Measurements from ENCODE around the gene TRMT2B.

Gene TRMT2B

GRCh38 chrX:101051153-101051548 is 760 bp downstream of the TRMT2B start:
- peak overlapping the region; percentile 87 for H4K12ac ChIP-seq (ENCODE audit: low read depth, low read length)
- H4K91ac ChIP-seq (ENCODE audit: low read depth, low read length), result peak overlapping the region; percentile 8
- no peak overlapping the region for H3K27ac ChIP-seq (ENCODE audit: low read depth, low read length)
- DNase-seq, result no peak
- H3K14ac ChIP-seq (ENCODE audit: low read length), result peak overlapping the region; percentile 66
- no peaks in the 10 kb centered on the region for H3K27me3 ChIP-seq (ENCODE audit: insufficient read depth, low read length)
- H4K8ac ChIP-seq (ENCODE audit: low read depth, low read length), result peak overlapping the region; percentile 93
- H2BK5ac ChIP-seq (ENCODE audit: low read depth, low read length, poor library complexity), result no peak overlapping the region
- no peak overlapping the region for H2AK5ac ChIP-seq (ENCODE audit: low read length)
- H3K4ac ChIP-seq (ENCODE audit: low read depth, low read length), result no peak overlapping the region
- H3K23ac ChIP-seq (ENCODE audit: low read length), result no peak overlapping the region
- H3K9me3 ChIP-seq (ENCODE audit: insufficient read depth, low read depth, low read length), result no peaks in the 10 kb centered on the region
- peak overlapping the region; percentile 54 for H3K9ac ChIP-seq (ENCODE audit: low read length)
- H3K36me3 ChIP-seq (ENCODE audit: control insufficient read depth in 1 of 2, insufficient read depth in 2 of 2, low read length in 2 of 2), result no peaks in the 10 kb centered on the region
- no peak overlapping the region for H2BK120ac ChIP-seq (ENCODE audit: insufficient read depth, low read length, poor library complexity)
- H3K79me1 ChIP-seq (ENCODE audit: low read length), result peaks cover 7% of the 10 kb centered on the region
- peak overlapping the region; percentile 97 for H2AFZ ChIP-seq (ENCODE audit: insufficient read depth, low read length, poor library complexity)
- peaks cover 2% of the 10 kb centered on the region for H3K79me2 ChIP-seq (ENCODE audit: control insufficient read depth, insufficient read depth, low read length, poor library complexity)
- H3K4me2 ChIP-seq (ENCODE audit: low read length), result peak overlapping the region; percentile 66
- no CpG with 5 or more reads among the region's 5 CpGs for WGBS (ENCODE audit: extremely low coverage, insufficient coverage, insufficient read length)
- peaks cover 0 to 3% of the 10 kb centered on the region in 2 experiments for H3K4me1 ChIP-seq (ENCODE audit: control insufficient read depth in 1 of 2, insufficient read depth in 2 of 2, low read length in 2 of 2)
- H3K18ac ChIP-seq (ENCODE audit: low read length), result peak overlapping the region; percentile 61
- peak overlapping the region; percentile 80 for H3K4me3 ChIP-seq (ENCODE audit: low read depth, low read length)
- no peak overlapping the region for H2BK12ac ChIP-seq (ENCODE audit: low read length)

GRCh38 chrX:101040197-101040596 is 11.7 kb downstream of the TRMT2B start:
- no peaks in the 10 kb centered on the region for H3K27me3 ChIP-seq (ENCODE audit: insufficient read depth, low read length)
- no peak overlapping the region for H2BK12ac ChIP-seq (ENCODE audit: low read length)
- H3K18ac ChIP-seq (ENCODE audit: low read length), result no peak overlapping the region
- H4K91ac ChIP-seq (ENCODE audit: low read depth, low read length), result no peak overlapping the region
- H3K14ac ChIP-seq (ENCODE audit: low read length), result no peak overlapping the region
- no peak overlapping the region for H3K4me2 ChIP-seq (ENCODE audit: low read length)
- H3K4me3 ChIP-seq (ENCODE audit: low read depth, low read length), result no peak overlapping the region
- H2BK5ac ChIP-seq (ENCODE audit: low read depth, low read length, poor library complexity), result no peak overlapping the region
- H3K4ac ChIP-seq (ENCODE audit: low read depth, low read length), result no peak overlapping the region
- no peaks in the 10 kb centered on the region for H3K79me1 ChIP-seq (ENCODE audit: low read length)
- no peak for DNase-seq
- no peaks in the 10 kb centered on the region for H3K4me1 ChIP-seq (ENCODE audit: control insufficient read depth in 1 of 2, insufficient read depth in 2 of 2, low read length in 2 of 2)
- H2BK120ac ChIP-seq (ENCODE audit: insufficient read depth, low read length, poor library complexity), result no peak overlapping the region
- H4K8ac ChIP-seq (ENCODE audit: low read depth, low read length), result no peak overlapping the region
- H3K9ac ChIP-seq (ENCODE audit: low read length), result no peak overlapping the region
- H3K23ac ChIP-seq (ENCODE audit: low read length), result no peak overlapping the region
- peaks cover 0 to 3% of the 10 kb centered on the region in 2 experiments for H3K36me3 ChIP-seq (ENCODE audit: control insufficient read depth in 1 of 2, insufficient read depth in 2 of 2, low read length in 2 of 2)
- H2AFZ ChIP-seq (ENCODE audit: insufficient read depth, low read length, poor library complexity), result no peak overlapping the region
- no peaks in the 10 kb centered on the region for H3K79me2 ChIP-seq (ENCODE audit: control insufficient read depth, insufficient read depth, low read length, poor library complexity)
- no peak overlapping the region for H3K27ac ChIP-seq (ENCODE audit: low read depth, low read length)
- H4K12ac ChIP-seq (ENCODE audit: low read depth, low read length), result no peak overlapping the region
- no CpG with 5 or more reads among the region's 4 CpGs for WGBS (ENCODE audit: extremely low coverage, insufficient coverage, insufficient read length)
- H3K9me3 ChIP-seq (ENCODE audit: insufficient read depth, low read depth, low read length), result no peaks in the 10 kb centered on the region
- no peak overlapping the region for H2AK5ac ChIP-seq (ENCODE audit: low read length)

- Histone ChIP-seq H3K23ac (ENCODE audit: low read length) (no peak overlapping the region), H3K27me3 (ENCODE audit: insufficient read depth, low read length) (no peaks in the 10 kb centered on the region), H3K4me3 (ENCODE audit: low read depth, low read length) (no peak overlapping the region), H3K9me3 (ENCODE audit: insufficient read depth, low read depth, low read length) (no peaks in the 10 kb centered on the region), H4K12ac (ENCODE audit: low read depth, low read length) (no peak overlapping the region), H3K4me1 (ENCODE audit: control insufficient read depth in 1 of 2, insufficient read depth in 2 of 2, low read length in 2 of 2) (no peaks in the 10 kb centered on the region), H3K79me2 (ENCODE audit: control insufficient read depth, insufficient read depth, low read length, poor library complexity) (no peaks in the 10 kb centered on the region), H2BK12ac (ENCODE audit: low read length) (no peak overlapping the region), H3K18ac (ENCODE audit: low read length) (no peak overlapping the region), H2AK5ac (ENCODE audit: low read length) (no peak overlapping the region), H3K27ac (ENCODE audit: low read depth, low read length) (no peak overlapping the region), H2AFZ (ENCODE audit: insufficient read depth, low read length, poor library complexity) (no peak overlapping the region), H3K79me1 (ENCODE audit: low read length) (no peaks in the 10 kb centered on the region), H4K8ac (ENCODE audit: low read depth, low read length) (no peak overlapping the region), H3K4ac (ENCODE audit: low read depth, low read length) (no peak overlapping the region), H3K4me2 (ENCODE audit: low read length) (no peak overlapping the region), H4K91ac (ENCODE audit: low read depth, low read length) (no peak overlapping the region), H2BK120ac (ENCODE audit: insufficient read depth, low read length, poor library complexity) (no peak overlapping the region), H3K14ac (ENCODE audit: low read length) (no peak overlapping the region), H2BK5ac (ENCODE audit: low read depth, low read length, poor library complexity) (no peak overlapping the region), H3K36me3 (ENCODE audit: control insufficient read depth in 1 of 2, insufficient read depth in 2 of 2, low read length in 2 of 2) (peaks cover 0 to 8% of the 10 kb centered on the region in 2 experiments), H3K9ac (ENCODE audit: low read length) (no peak overlapping the region)
- DNase-seq, result no peak
Observed at GRCh38 chrX:101037231-101037630, 14.7 kb downstream of the TRMT2B start.

DNA sequence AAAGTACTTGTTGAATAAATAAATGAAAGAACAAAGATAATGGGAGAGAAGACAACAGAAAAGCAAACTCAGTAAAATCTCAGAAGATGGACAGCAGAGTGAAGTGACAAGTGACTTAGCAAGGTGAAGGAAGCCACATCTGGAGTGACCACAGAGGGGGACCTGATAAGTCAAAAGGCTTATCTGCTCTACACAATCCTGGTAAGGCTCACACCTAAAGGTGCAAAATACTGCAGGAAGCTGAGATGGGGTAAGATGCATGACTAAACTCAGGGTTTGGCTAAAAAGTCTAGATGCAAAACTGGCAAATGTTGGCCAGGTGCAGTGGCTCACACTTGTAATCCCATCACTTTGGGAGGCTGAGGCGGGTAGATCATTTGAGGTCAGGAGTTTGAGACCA is 22.2 kb downstream of the TRMT2B start:
- H2BK5ac ChIP-seq (ENCODE audit: low read depth, low read length, poor library complexity), result no peak overlapping the region
- no peak overlapping the region for H3K4me2 ChIP-seq (ENCODE audit: low read length)
- no peaks in the 10 kb centered on the region for H3K79me1 ChIP-seq (ENCODE audit: low read length)
- no peaks in the 10 kb centered on the region for H3K79me2 ChIP-seq (ENCODE audit: control insufficient read depth, insufficient read depth, low read length, poor library complexity)
- H2BK12ac ChIP-seq (ENCODE audit: low read length), result no peak overlapping the region
- no peak overlapping the region for H3K4me3 ChIP-seq (ENCODE audit: low read depth, low read length)
- H3K27me3 ChIP-seq (ENCODE audit: insufficient read depth, low read length), result no peaks in the 10 kb centered on the region
- DNase-seq, result no peak
- H4K12ac ChIP-seq (ENCODE audit: low read depth, low read length), result no peak overlapping the region
- H2AK5ac ChIP-seq (ENCODE audit: low read length), result no peak overlapping the region
- no peak overlapping the region for H2BK120ac ChIP-seq (ENCODE audit: insufficient read depth, low read length, poor library complexity)
- no peaks in the 10 kb centered on the region for H3K4me1 ChIP-seq (ENCODE audit: control insufficient read depth in 1 of 2, insufficient read depth in 2 of 2, low read length in 2 of 2)
- H2AFZ ChIP-seq (ENCODE audit: insufficient read depth, low read length, poor library complexity), result no peak overlapping the region
- H4K8ac ChIP-seq (ENCODE audit: low read depth, low read length), result no peak overlapping the region
- no peaks in the 10 kb centered on the region for H3K9me3 ChIP-seq (ENCODE audit: insufficient read depth, low read depth, low read length)
- H3K23ac ChIP-seq (ENCODE audit: low read length), result no peak overlapping the region
- no peak overlapping the region for H3K9ac ChIP-seq (ENCODE audit: low read length)
- no CpG with 5 or more reads among the region's 1 CpG for WGBS (ENCODE audit: extremely low coverage, insufficient coverage, insufficient read length)
- no peak overlapping the region for H3K14ac ChIP-seq (ENCODE audit: low read length)
- H3K27ac ChIP-seq (ENCODE audit: low read depth, low read length), result no peak overlapping the region
- H4K91ac ChIP-seq (ENCODE audit: low read depth, low read length), result no peak overlapping the region
- H3K36me3 ChIP-seq (ENCODE audit: control insufficient read depth in 1 of 2, insufficient read depth in 2 of 2, low read length in 2 of 2), result peaks cover 1 to 5% of the 10 kb centered on the region in 2 experiments
- H3K18ac ChIP-seq (ENCODE audit: low read length), result no peak overlapping the region
- no peak overlapping the region for H3K4ac ChIP-seq (ENCODE audit: low read depth, low read length)
